CD14-positive monocyte (primary cell): ENCODE measurements around the gene PLXDC1. TPM values are rescaled to one million over a fixed set of nuclear protein-coding genes. Genes with fewer than 3 reads are reported as not detected.

Experiments
- DNase-seq, 3 donors: peaks; one replicate each; pipeline ENCODE4 v3.0.0-alpha.2; 2011 to 2022
- H2AFZ ChIP-seq: 2 replicates; pipeline ENCODE4 v1.6.0; 2012; ENCODE audit warnings: mild to moderate bottlenecking, low read depth, low read length, inconsistent platforms; ENCODE audit not compliant: insufficient read depth, poor library complexity, severe bottlenecking
- H3K27ac ChIP-seq, 2 donors: 1 replicate in 1 of 2; 2 replicates in 1 of 2; pipeline ENCODE4 v1.5.1; 2012 to 2013; ENCODE audit warnings: low read length in 2 of 2, control low read depth in 1 of 2, inconsistent platforms in 1 of 2, low read depth in 1 of 2, mild to moderate bottlenecking in 1 of 2
- H3K27me3 ChIP-seq, 2 donors: one replicate each; pipeline versions ENCODE4 v1.6.0 to v1.6.1; 2011 to 2013; ENCODE audit warnings: low read length in 2 of 2; ENCODE audit not compliant: control insufficient read depth in 2 of 2, insufficient read depth in 2 of 2
- H3K36me3 ChIP-seq, 2 donors: replicated peaks in 1 of 2; 1 replicate in 1 of 2; 2 replicates in 1 of 2; pipeline versions ENCODE4 v1.5.1 to v1.6.1; 2012 to 2013; ENCODE audit warnings: low read length in 2 of 2, control low read depth in 1 of 2, inconsistent platforms in 1 of 2, mild to moderate bottlenecking in 1 of 2; ENCODE audit not compliant: insufficient read depth in 2 of 2, control insufficient read depth in 1 of 2
- H3K4me1 ChIP-seq, 2 donors: 1 replicate in 1 of 2; 2 replicates in 1 of 2; pipeline versions ENCODE4 v1.5.1 to v1.6.1; 2012 to 2013; ENCODE audit warnings: low read length in 2 of 2, control low read depth in 1 of 2, inconsistent platforms in 1 of 2, mild to moderate bottlenecking in 1 of 2, moderate library complexity in 1 of 2; ENCODE audit not compliant: insufficient read depth in 2 of 2, control insufficient read depth in 1 of 2
- H3K4me2 ChIP-seq: replicated peaks from 2 replicates; pipeline ENCODE3; 2012; ENCODE audit warnings: low read length, moderate library complexity, mild to moderate bottlenecking; ENCODE audit not compliant: poor library complexity, severe bottlenecking; ENCODE audit errors: extremely low read depth
- H3K4me3 ChIP-seq, 3 experiments: fragments of 200-600 bp in 1 of 3; sonication (generic) in 1 of 3; replicated peaks in 1 of 3; 1 replicate in 2 of 3; 2 replicates in 1 of 3; pipeline ENCODE4 v1.5.1; 2011 to 2013; ENCODE audit warnings: low read length in 3 of 3, mild to moderate bottlenecking in 3 of 3, control low read depth in 2 of 3, low read depth in 2 of 3, inconsistent platforms in 1 of 3, moderate library complexity in 1 of 3
- H3K79me2 ChIP-seq: 2 replicates; pipeline ENCODE4 v1.6.0; 2012; ENCODE audit warnings: mild to moderate bottlenecking, control low read depth, inconsistent platforms, low read length, moderate library complexity; ENCODE audit not compliant: insufficient read depth
- H3K9ac ChIP-seq: 2 replicates; pipeline ENCODE4 v1.6.0; 2017; ENCODE audit warnings: low read length, mild to moderate bottlenecking; ENCODE audit not compliant: insufficient read depth, poor library complexity, severe bottlenecking
- H3K9me3 ChIP-seq, 2 donors: replicated peaks in 1 of 2; 1 replicate in 1 of 2; 2 replicates in 1 of 2; pipeline versions ENCODE4 v1.5.1 to v1.6.1; 2012 to 2013; ENCODE audit warnings: low read length in 2 of 2, control low read depth in 1 of 2; ENCODE audit not compliant: control insufficient read depth in 1 of 2, insufficient read depth in 1 of 2
- H4K20me1 ChIP-seq: 2 replicates; pipeline ENCODE4 v1.6.0; 2012; ENCODE audit warnings: mild to moderate bottlenecking, low read length, control low read depth, moderate library complexity; ENCODE audit not compliant: insufficient read depth
- H3K27ac Mint-ChIP-seq, 7 donors: one replicate each; pipeline ENCODE4 v1.8.0; 2020; ENCODE audit warnings: mild to moderate bottlenecking in 7 of 7, mixed read lengths in 7 of 7, moderate library complexity in 6 of 7, inconsistent platforms in 2 of 7
- H3K27me3 Mint-ChIP-seq, 3 donors: one replicate each; pipeline ENCODE4 v1.8.0; 2021 to 2022; ENCODE audit warnings: low read depth in 3 of 3, mild to moderate bottlenecking in 3 of 3, mixed read lengths in 3 of 3, moderate library complexity in 3 of 3, inconsistent platforms in 1 of 3
- H3K36me3 Mint-ChIP-seq, 2 donors: one replicate each; pipeline ENCODE4 v1.8.0; 2020; ENCODE audit warnings: mixed read lengths in 2 of 2, inconsistent platforms in 1 of 2, mild to moderate bottlenecking in 1 of 2
- H3K4me1 Mint-ChIP-seq: one replicate; pipeline ENCODE4 v1.8.0; 2020; ENCODE audit warnings: mild to moderate bottlenecking, mixed read lengths
- H3K4me3 Mint-ChIP-seq, 2 donors: one replicate each; pipeline ENCODE4 v1.8.0; 2020; ENCODE audit warnings: mild to moderate bottlenecking in 2 of 2, mixed read lengths in 2 of 2, moderate library complexity in 1 of 2
- H3K9me3 Mint-ChIP-seq, 7 donors: one replicate each; pipeline ENCODE4 v1.8.0; 2020 to 2022; ENCODE audit warnings: mixed read lengths in 7 of 7, mild to moderate bottlenecking in 6 of 7, moderate library complexity in 6 of 7, inconsistent platforms in 2 of 7
- WGBS: methylation state at CpG from one replicate; pipeline ENCODE4 v1.1.5; 2013; ENCODE audit warnings: missing lambda C conversion rate; ENCODE audit not compliant: insufficient coverage; 5-methylcytosine and 5-hydroxymethylcytosine counted together
- intact Hi-C, 2 donors: fragments of 100-400 bp; cut with micrococcal nuclease; formaldehyde crosslinking; loops; one replicate each; pipeline versions ENCODE4 v1.15.0 to v1.15.1; 2023
- polyA plus RNA-seq, 3 donors: library from polyadenylated mRNA; depleted of rRNA in 1 of 3; unstranded in 2 of 3; stranded (reverse) in 1 of 3; fragments of 300-500 nt in 2 of 3; fragments of >200 nt in 1 of 3; fragmentation: Illumina TruSeq in 2 of 3; gene quantifications; 1 replicate in 2 of 3; 2 replicates in 1 of 3; pipeline ENCODE4 v1.2.3, GENCODE V29; 2012 to 2021
- TF ChIP-seq, protein P1 (sequence below): fragments of 200-600 bp; IDR thresholded peaks from one replicate; pipeline ENCODE4 v1.8.0; 2022; ENCODE audit warnings: antibody characterized with exemption, mild to moderate bottlenecking

The PLXDC1 gene
- polyA plus RNA-seq, 3 donors = 0.21 TPM; not detected in 2

DNA sequence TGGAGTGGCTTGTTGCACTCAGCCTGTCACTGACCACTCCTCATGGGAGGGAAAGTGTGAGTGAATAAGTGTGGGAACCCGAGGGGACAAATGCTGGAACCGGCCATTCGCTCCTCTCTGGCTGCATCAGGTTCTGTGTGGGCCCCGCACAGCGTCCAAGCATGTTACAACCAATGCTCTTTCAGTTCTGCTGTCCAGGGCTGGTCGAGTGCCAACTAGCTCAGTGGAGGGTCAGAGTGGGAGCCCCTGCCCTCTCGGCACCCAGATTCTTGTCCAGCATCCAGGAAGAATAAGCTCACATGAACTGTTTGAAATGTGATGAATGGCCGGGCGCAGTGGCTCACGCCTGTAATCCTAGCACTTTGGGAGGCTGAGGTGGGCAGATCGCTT lies 135.9 kb downstream of the PLXDC1 start:
- 92% methylated on average over 6 of the region's 11 CpGs for WGBS
- H3K4me3 ChIP-seq = no peak overlapping the region
- peak overlapping the region; percentile 69 for H2AFZ ChIP-seq
- peak overlapping the region; percentile 42 for H3K4me2 ChIP-seq
- H3K27ac ChIP-seq = peak overlapping the region; percentile 82 to 92
- no peaks in the 10 kb centered on the region for H3K79me2 ChIP-seq
- Mint-ChIP-seq H3K36me3 (no peaks in the 10 kb centered on the region), H3K4me3 (no peak overlapping the region), H3K27ac (peak overlapping the region; percentile 85 to 96 (median 94)), H3K4me1 (peaks cover 48% of the 10 kb centered on the region), H3K9me3 (no peaks in the 10 kb centered on the region), H3K27me3 (peaks cover 0 to 5% (median 4%) of the 10 kb centered on the region in 3 donors)
- intact Hi-C loops = no loop called here
- no peaks in the 10 kb centered on the region for H3K36me3 ChIP-seq
- H3K27me3 ChIP-seq = no peaks in the 10 kb centered on the region
- H3K4me1 ChIP-seq = peaks cover 51 to 56% of the 10 kb centered on the region in 2 donors
- TF ChIP-seq, protein P1, sequence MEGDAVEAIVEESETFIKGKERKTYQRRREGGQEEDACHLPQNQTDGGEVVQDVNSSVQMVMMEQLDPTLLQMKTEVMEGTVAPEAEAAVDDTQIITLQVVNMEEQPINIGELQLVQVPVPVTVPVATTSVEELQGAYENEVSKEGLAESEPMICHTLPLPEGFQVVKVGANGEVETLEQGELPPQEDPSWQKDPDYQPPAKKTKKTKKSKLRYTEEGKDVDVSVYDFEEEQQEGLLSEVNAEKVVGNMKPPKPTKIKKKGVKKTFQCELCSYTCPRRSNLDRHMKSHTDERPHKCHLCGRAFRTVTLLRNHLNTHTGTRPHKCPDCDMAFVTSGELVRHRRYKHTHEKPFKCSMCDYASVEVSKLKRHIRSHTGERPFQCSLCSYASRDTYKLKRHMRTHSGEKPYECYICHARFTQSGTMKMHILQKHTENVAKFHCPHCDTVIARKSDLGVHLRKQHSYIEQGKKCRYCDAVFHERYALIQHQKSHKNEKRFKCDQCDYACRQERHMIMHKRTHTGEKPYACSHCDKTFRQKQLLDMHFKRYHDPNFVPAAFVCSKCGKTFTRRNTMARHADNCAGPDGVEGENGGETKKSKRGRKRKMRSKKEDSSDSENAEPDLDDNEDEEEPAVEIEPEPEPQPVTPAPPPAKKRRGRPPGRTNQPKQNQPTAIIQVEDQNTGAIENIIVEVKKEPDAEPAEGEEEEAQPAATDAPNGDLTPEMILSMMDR = no peak
- H3K9me3 ChIP-seq = no peaks in the 10 kb centered on the region
- DNase-seq = no peak
- no peaks in the 10 kb centered on the region for H4K20me1 ChIP-seq
- peak overlapping the region; percentile 38 for H3K9ac ChIP-seq

DNA sequence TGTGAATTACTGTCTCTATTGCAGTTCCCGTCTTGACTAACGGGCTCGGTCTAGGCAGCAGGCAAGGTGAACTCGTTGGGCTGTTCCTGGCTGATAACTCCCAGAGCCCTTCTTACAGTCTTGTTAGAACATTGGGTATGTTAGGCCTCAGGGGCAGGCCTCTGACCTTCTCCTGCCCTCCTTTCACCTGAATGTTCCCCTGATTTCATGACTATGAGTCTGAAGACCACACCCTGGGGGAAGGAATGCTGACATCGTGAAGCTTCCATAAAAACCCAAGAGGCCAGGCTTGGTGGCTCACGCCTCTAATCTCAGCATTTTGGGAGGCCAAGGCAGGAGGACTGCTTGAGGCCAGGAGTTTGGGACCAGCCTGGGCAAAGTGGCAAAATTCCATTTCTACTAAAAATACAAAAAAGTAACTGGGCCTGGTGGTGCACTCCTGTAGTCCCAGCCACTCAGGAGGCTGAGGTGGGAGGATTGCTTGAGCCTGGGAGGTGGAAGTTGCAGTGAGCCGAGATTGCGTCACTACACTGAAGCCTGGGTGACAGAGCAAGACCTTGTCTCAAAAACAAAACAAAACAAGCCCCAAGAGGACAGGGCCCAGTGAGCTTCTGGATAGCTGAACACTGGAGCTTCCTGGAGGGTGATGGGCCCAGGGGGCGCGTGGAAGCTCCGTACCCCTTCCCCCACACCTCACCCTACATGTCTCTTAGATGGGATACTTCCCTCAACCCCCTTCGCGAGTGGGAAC lies 136.5 kb downstream of the PLXDC1 start:
- H4K20me1 ChIP-seq = no peaks in the 10 kb centered on the region
- Mint-ChIP-seq H3K9me3 (no peaks in the 10 kb centered on the region), H3K4me3 (no peak overlapping the region), H3K4me1 (peaks cover 48% of the 10 kb centered on the region), H3K27ac (peak overlapping the region; percentile 85 to 96 (median 94)), H3K27me3 (peaks cover 0 to 5% (median 4%) of the 10 kb centered on the region in 3 donors), H3K36me3 (no peaks in the 10 kb centered on the region)
- H3K27ac ChIP-seq = peak overlapping the region; percentile 82 to 92
- intact Hi-C loops = no loop called here
- no peaks in the 10 kb centered on the region for H3K9me3 ChIP-seq
- H3K4me1 ChIP-seq = peaks cover 51 to 56% of the 10 kb centered on the region in 2 donors
- peak overlapping the region; percentile 69 for H2AFZ ChIP-seq
- no peaks in the 10 kb centered on the region for H3K79me2 ChIP-seq
- DNase-seq = peak; percentile 60 to 64 (median 63)
- peak overlapping the region; percentile 42 for H3K4me2 ChIP-seq
- H3K9ac ChIP-seq = peak overlapping the region; percentile 38
- TF ChIP-seq, protein P1 = no peak
- 91% methylated on average over 5 of the region's 13 CpGs for WGBS
- no peaks in the 10 kb centered on the region for H3K36me3 ChIP-seq
- H3K4me3 ChIP-seq = no peak overlapping the region
- no peaks in the 10 kb centered on the region for H3K27me3 ChIP-seq
